Testis (tissue), 2 donors: ENCODE results near the gene CELF2.

Source experiments
- POLR2A ChIP-seq: fragments of 450-650 bp; IDR thresholded peaks from one replicate; pipeline ENCODE4 v1.6.1; 2017; ENCODE audit warnings: antibody characterized with exemption, mild to moderate bottlenecking, moderate library complexity
- TF ChIP-seq, protein P1 (sequence below), 3 experiments: fragments of 450-650 bp in 2 of 3; fragments of 200-600 bp in 1 of 3; sonication (generic) in 1 of 3; IDR thresholded peaks; one replicate each; pipeline ENCODE4 v1.5.1; 2016 to 2019; ENCODE audit warnings: antibody characterized with exemption in 3 of 3, mild to moderate bottlenecking in 2 of 3, moderate library complexity in 1 of 3

DNA sequence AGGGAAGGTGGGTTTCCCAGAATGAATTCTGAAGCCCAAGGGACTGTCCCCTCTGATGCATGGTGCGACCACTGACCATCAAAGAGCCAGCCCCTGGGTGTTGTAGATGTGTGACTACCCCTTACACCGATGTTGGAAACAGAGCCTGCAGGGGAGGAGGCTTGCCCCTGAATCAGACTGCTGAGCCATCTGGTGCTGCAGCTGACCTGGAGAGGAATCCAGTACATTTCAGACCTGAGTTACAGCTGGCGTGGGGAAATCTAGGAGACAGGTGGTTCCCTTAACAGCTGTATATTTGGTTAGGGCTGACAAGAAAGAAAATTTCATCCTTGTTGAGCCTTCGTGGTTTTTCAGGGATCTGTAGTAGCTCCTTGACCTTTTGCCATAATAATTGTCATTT lies 195.5 kb downstream of the CELF2 start:
- TF ChIP-seq, protein P1, sequence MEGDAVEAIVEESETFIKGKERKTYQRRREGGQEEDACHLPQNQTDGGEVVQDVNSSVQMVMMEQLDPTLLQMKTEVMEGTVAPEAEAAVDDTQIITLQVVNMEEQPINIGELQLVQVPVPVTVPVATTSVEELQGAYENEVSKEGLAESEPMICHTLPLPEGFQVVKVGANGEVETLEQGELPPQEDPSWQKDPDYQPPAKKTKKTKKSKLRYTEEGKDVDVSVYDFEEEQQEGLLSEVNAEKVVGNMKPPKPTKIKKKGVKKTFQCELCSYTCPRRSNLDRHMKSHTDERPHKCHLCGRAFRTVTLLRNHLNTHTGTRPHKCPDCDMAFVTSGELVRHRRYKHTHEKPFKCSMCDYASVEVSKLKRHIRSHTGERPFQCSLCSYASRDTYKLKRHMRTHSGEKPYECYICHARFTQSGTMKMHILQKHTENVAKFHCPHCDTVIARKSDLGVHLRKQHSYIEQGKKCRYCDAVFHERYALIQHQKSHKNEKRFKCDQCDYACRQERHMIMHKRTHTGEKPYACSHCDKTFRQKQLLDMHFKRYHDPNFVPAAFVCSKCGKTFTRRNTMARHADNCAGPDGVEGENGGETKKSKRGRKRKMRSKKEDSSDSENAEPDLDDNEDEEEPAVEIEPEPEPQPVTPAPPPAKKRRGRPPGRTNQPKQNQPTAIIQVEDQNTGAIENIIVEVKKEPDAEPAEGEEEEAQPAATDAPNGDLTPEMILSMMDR (IDR thresholded peaks at IDR 0.05) = no peak
- no peak for TF ChIP-seq POLR2A
